Stimulated activated CD8-positive, alpha-beta memory T cell treated with anti-CD3 and anti-CD28 coated beads, Interleukin-2, amount 100 ng/mL, for 1 hour (primary cell): Measurements from ENCODE around the gene MYPOP.

Experiments
- DNase-seq, 2 donors: peaks; one replicate each; pipeline ENCODE4 v3.0.0-alpha.2; 2020; ENCODE audit warnings: low read depth in 2 of 2

MYPOP gene

GRCh38 chr19:45901912-45902650, at the start of gene MYPOP:
Gene MYPOP, minus strand, starts transcription at chr19:45902613. Its CDS starts 840 bp downstream, at chr19:45901773.
- DNase-seq: no peak

GRCh38 chr19:45947926-45948325, 45.5 kb upstream of the MYPOP start:
- DNase-seq: no peak

- no peak for DNase-seq
Measured at GRCh38 chr19:45940515-45940805, 38.0 kb upstream of the MYPOP start.

DNA sequence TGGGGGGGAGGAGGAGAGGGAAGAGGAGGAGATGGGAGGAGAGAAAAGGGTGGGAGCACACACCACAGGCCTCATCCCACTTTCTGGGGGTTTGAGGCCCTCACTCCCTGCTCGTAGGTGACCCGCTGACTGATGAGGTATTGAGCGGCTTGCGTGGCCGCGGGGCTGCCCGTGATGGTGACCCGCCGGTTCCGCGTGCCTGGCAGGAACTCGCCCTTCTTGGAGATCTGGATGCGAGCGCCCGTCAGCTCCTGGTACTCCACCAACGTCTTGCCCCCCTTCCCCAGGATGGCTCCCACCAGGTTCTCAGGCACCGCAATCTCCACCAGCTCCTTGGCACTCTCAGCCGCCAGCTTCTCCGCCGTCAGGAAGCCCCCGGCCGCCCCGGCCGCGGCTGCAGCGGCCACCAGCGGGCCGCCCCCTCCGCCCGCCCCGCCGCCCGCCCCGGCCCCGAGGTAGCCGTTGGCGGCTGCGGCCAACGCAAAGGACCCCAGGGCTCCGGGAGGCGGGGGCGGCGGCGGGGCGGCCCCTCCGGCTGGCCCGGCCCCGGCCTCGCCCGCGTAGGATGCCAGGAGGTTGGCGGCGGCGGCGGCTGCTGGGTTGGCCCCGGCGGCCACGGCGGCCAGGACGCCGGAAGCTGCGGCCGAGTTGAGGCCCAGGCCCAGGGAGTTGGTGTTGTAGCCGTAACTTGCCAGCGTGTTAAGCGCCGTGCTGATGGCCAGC, 37.5 kb upstream of the MYPOP start:
- DNase-seq: no peak

DNA sequence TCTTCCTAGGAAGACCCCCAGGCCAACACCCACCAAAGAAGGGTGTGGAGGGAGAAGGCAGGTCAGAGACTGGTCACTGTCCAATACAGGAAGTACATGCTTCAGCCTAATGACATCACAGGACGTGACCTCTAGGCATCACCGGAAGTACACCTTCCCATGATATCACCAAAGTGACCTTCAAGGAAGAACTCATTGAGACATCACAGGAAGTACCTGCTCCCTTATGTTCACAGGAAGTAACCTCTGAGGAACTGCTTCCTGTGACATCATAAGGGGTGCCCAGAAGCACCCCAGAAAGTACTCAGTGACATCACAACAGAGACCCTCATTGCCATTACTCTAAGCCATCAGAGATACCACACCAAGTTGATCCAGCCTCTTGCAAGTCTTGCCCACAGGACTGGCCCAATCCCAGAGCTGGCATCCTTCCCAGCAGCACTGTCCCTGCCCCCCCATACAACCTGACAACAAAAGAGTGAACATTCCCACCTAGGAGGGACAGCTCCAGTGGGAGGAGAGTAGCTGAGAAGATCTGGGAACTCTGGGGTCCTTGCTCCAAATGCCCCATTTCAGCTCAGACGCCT, 36.4 kb upstream of the MYPOP start:
- DNase-seq: no peak

GRCh38 chr19:45935267-45935666, 32.9 kb upstream of the MYPOP start:
- DNase-seq: no peak

DNA sequence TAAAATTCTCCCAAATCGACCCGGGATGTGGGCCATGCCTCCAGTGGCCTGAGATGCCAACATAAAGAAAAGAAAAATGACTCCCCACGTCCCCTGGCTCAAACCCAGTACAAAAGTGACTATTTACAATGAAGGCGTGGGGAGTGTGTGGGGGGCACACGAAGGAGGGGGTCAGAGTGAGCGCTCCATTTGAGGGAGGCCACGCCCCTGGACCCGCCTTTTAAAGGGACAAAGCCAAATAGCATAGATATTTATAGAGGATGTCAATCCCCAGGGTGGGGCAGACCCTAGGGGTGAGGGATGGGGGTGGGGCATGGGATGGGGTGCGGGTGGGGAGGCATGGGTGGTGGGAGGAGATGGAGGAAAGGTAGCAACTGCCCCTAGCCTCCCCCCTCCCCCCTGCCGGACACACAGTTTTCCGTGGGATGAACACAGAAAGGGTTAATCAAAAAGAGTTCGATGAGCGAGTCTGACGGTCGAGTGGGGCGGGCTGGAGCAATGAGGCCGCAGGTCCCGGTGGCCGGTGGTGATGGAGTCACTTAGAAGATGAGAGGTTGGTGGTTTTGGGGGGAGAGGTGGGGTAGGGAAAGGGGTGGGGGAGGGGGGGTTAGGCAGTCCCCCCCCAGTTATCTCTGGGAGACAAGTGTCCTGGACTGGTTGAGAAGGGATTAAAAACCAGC, 32.3 kb upstream of the MYPOP start:
- no peak for DNase-seq

GRCh38 chr19:45933759-45934158, 31.3 kb upstream of the MYPOP start:
- DNase-seq: no peak

- DNase-seq: no peak
Measured at GRCh38 chr19:45931055-45931454, 28.6 kb upstream of the MYPOP start.

- no peak for DNase-seq
Measured at GRCh38 chr19:45929247-45929646, 26.8 kb upstream of the MYPOP start.

- DNase-seq: peak; percentile 67 to 73
Measured at GRCh38 chr19:45927565-45928261, 25.3 kb upstream of the MYPOP start.

DNA sequence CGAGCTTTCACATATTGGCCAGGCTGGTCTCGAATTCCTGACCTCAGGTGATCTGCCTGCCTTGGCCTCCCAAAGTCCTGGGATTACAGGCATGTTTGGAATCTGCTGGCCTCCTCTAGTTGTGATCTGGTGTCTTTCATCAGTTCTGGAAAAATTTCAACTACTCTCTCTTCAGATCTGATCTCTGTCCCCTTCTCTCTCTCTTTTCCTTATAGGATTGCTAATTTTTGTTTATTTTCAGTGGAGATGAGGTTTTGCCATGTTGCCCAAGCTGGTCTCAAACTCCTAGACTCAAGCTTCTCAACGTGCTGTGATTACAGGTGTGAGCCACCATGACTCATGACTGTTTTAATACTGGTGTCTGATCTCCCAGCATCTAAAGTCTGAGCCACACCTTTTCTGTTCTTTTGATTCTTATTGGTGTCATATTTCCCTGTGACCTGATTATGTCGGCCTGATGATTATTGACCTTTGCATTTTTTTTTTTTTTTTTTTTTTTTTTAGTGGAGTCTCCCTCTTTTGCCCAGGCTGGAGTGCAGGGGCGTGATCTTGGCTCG, 22.6 kb upstream of the MYPOP start:
- no peak for DNase-seq

- DNase-seq: no peak
Measured at GRCh38 chr19:45922281-45922680, 19.9 kb upstream of the MYPOP start.

- no peak for DNase-seq
Measured at GRCh38 chr19:45920458-45920857, 18.0 kb upstream of the MYPOP start.

DNA sequence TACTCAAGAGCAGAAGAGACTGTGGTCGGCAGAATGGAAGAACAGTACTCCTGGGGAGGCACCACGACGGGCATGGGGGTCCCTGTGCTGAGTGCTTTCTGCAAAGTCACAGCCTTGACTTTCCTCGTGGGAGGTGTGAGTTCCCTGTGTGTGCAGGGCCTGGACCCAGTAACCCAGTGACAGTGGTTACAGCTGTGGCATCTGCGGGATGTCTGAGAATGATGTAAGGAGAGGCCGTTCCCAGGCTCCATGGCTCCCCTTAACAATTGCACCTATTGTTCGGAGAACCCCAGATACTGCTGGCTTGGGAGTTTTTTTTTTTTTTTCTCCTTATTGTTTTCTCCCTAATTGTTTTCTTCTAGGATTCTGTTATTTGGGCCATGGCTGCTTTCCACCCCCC, 17.3 kb upstream of the MYPOP start:
- DNase-seq: no peak

DNA sequence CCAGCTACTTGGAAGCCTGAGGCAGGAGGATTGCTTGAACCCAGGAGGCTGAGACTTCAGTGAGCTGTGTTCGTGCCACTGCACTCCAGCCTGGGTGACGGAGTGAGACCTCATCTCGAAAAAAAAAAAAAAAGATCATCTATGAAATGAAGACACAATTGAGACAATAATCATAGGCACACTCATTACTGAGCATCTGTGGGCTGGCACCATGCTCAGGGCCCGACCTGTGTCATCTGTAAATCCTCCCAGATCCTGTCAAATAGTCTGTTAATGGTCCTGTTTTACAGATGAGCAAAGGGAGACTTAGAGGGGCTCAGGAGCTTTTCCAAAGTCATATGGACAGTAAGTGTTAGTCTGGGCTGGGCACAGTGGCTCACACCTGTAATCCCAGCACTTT, 16.3 kb upstream of the MYPOP start:
- no peak for DNase-seq

DNA sequence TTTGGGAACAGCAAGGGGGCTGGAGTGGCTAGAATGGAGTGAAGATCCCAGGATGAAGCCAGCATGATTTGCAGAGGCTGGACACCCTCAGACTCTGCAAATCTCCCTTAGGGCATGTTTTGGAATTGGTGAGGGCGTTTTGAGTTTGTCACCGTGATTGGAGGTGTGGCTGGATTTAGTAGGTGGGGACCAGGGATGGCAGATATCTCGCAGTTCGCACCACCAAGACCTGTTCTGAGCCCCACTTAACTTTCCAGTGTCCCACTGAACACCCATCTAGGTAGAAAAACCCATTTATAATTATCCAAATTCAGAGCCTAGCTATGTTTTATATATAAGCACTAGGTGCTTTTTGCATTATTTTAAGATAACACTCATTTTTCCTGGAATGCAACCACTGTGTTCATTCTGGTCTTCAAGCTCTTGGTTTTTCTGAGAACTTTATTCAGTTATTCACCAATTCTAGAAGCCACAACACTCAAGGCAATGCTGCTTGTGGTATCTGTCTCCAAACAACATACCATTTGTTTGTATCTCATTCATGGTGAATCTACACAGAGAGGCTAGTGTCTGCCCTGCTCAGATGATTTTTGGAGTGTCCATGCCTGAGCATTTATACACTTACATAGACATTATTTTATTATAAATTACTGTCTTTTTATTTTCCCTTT, 15.1 kb upstream of the MYPOP start:
- no peak for DNase-seq

DNA sequence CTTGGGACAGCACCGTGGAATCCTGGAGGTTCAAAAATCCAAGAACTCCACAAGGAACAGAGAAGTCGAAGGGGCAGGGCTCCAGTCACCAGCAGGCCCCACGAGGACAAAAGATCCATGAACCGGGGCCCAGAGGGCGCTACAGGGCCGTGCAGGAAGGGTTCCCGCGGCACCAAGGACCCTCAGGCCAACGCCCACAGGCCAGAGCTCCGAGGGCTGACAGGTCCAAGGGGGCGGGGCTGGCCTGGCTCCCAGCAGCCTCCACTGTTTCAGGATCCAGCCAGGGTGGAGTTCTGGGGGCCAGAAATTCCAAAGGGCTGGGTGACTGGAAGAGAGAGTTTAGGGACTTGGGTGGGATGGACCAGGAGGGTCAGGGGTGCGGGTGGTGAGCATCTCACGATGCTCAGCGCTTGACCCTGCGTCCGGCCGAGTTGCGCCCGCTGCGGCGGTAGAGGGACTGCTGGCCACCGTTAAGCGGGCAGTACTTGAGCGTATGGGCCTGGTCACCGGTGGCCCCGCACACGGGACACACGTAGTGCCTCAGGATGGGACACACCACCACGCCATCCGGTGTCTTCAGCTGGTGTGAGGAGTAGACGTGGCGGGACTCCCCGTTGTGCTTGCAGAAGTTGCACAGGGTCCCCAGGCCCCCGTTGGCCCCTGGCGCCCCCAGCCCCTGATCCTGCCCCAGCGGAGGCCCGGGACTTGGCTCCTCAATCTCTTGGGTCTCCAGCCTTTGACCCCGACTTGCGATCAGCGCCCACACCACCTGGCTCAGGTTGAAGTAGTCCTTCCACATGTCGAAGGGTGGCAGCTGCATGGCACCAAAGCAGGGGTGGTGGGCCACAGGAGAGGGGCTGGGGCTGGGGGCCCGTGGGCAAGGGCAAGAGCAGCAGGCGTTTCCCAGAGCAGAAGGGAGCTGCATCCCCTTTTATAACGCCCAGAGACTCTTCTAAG, 11.7 kb upstream of the MYPOP start, which contains the start of gene NANOS2:
Gene NANOS2, minus strand, starts transcription at position 905 of the 957 bp plus-strand sequence. Its CDS starts 85 bp downstream, at position 820.
- no peak for DNase-seq

GRCh38 chr19:45911291-45911690, 8.9 kb upstream of the MYPOP start:
- DNase-seq: no peak

GRCh38 chr19:45908956-45909355, 6.5 kb upstream of the MYPOP start:
- no peak for DNase-seq
